Measurements from ENCODE around the gene LRRC3.

LRRC3 gene

GRCh38 chr21:44448651-44449131 is 6.6 kb upstream of the LRRC3 start:
- Histone ChIP-seq H4K20me1 (ENCODE audit: insufficient read depth, low read length) (no peaks in the 10 kb centered on the region), H3K79me2 (ENCODE audit: insufficient read depth, low read length) (no peaks in the 10 kb centered on the region), H3K4me3 (ENCODE audit: low read depth, low read length, poor library complexity, severe bottlenecking) (no peak overlapping the region), H3F3A (ENCODE audit: insufficient read depth, low read length) (no peaks in the 10 kb centered on the region), H3K4me1 (ENCODE audit: insufficient read depth, low read length, severe bottlenecking) (no peaks in the 10 kb centered on the region), H3K9me3 (ENCODE audit: low read length) (no peaks in the 10 kb centered on the region), H3K9me2 (ENCODE audit: low read depth, low read length) (no peaks in the 10 kb centered on the region), H3K9ac (ENCODE audit: low read length) (no peak overlapping the region), H3K27me3 (ENCODE audit: insufficient read depth, low read length) (0 out of 2 replicates have a peak, but pooled peaks cover 8% of the 10 kb centered on the region), H2AFZ (ENCODE audit: low read length) (no peak overlapping the region), H3K4me2 (ENCODE audit: low read length) (no peak overlapping the region), H3K27ac (ENCODE audit: low read depth, low read length, poor library complexity, severe bottlenecking) (no peak overlapping the region), H3K36me3 (ENCODE audit: insufficient read depth, low read length) (no peaks in the 10 kb centered on the region)
- TF ChIP-seq EZH2 (IDR thresholded peaks at IDR 0.05; ENCODE audit: borderline replicate concordance, low read length) = no peak
- TF ChIP-seq, protein P1, sequence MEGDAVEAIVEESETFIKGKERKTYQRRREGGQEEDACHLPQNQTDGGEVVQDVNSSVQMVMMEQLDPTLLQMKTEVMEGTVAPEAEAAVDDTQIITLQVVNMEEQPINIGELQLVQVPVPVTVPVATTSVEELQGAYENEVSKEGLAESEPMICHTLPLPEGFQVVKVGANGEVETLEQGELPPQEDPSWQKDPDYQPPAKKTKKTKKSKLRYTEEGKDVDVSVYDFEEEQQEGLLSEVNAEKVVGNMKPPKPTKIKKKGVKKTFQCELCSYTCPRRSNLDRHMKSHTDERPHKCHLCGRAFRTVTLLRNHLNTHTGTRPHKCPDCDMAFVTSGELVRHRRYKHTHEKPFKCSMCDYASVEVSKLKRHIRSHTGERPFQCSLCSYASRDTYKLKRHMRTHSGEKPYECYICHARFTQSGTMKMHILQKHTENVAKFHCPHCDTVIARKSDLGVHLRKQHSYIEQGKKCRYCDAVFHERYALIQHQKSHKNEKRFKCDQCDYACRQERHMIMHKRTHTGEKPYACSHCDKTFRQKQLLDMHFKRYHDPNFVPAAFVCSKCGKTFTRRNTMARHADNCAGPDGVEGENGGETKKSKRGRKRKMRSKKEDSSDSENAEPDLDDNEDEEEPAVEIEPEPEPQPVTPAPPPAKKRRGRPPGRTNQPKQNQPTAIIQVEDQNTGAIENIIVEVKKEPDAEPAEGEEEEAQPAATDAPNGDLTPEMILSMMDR (IDR thresholded peaks at IDR 0.05; ENCODE audit: low read length) = no peak

DNA sequence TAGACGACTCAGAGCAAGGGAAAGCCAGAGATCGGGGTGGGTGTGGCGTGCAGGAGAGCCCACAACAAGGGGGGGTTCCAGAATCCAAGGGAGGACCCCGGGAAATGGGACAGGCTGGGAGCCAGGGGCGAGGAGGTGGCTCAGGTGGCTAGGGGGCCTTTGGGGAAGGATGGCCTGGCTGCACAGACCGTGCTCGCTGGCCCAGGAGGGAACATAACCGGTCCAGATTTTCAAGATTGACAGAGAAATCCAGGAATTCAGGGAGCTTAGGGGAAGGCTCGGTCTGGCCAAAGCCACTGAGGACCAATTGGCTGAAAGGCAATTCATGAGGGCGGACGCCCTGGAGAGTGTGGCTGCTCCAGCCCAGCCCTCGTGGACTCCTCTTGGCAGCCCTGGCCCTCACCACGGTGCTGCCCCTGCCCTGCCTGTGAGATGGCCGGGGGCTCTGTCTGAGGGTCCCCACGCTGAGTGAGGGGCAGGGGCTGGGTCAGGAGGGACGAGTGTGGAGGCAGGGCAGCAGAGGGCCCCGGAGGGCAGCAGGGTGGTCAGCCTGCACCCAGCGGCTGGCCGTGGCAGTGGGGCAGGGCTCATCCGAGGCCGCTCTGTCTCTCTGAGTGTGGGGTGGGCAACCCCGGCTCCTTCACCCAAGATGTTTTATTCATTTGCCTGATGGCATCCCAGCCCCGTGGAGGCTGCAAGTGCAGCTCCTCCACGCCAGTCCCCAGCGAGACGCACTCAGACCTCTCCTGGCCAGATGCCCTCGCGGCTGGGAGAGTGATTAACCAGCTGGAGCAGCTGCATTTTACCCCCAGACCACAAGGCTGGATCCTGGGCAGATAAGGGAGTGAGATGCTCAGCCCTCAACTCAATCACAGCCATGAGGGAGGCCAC is 5.6 kb upstream of the LRRC3 start:
- Histone ChIP-seq H3F3A (ENCODE audit: insufficient read depth, low read length) (no peaks in the 10 kb centered on the region), H3K9ac (ENCODE audit: low read length) (no peak overlapping the region), H2AFZ (ENCODE audit: low read length) (no peak overlapping the region), H3K9me2 (ENCODE audit: low read depth, low read length) (no peaks in the 10 kb centered on the region), H3K4me1 (ENCODE audit: insufficient read depth, low read length, severe bottlenecking) (no peaks in the 10 kb centered on the region), H3K79me2 (ENCODE audit: insufficient read depth, low read length) (no peaks in the 10 kb centered on the region), H3K36me3 (ENCODE audit: insufficient read depth, low read length) (no peaks in the 10 kb centered on the region), H3K4me2 (ENCODE audit: low read length) (no peak overlapping the region), H3K27me3 (ENCODE audit: insufficient read depth, low read length) (0 out of 2 replicates have a peak, but pooled peaks cover 8% of the 10 kb centered on the region), H3K9me3 (ENCODE audit: low read length) (peaks cover 6% of the 10 kb centered on the region; the same call in 1 of the 2 replicates), H4K20me1 (ENCODE audit: insufficient read depth, low read length) (no peaks in the 10 kb centered on the region), H3K27ac (ENCODE audit: low read depth, low read length, poor library complexity, severe bottlenecking) (no peak overlapping the region), H3K4me3 (ENCODE audit: low read depth, low read length, poor library complexity, severe bottlenecking) (no peak overlapping the region)
- TF ChIP-seq, protein P1 (IDR thresholded peaks at IDR 0.05; ENCODE audit: low read length) = no peak
- no peak for TF ChIP-seq EZH2 (IDR thresholded peaks at IDR 0.05; ENCODE audit: borderline replicate concordance, low read length)

- no peaks in the 10 kb centered on the region for H3K9me2 ChIP-seq (ENCODE audit: low read depth, low read length)
These were observed 4.9 kb upstream of the LRRC3 start for GRCh38 chr21:44450402-44450801.

More at GRCh38 chr21:44450402-44450801, 4.9 kb upstream of the LRRC3 start:
- H3K27me3 ChIP-seq (ENCODE audit: insufficient read depth, low read length) = 0 out of 2 replicates have a peak, but pooled peaks cover 8% of the 10 kb centered on the region
- no peak overlapping the region for H3K27ac ChIP-seq (ENCODE audit: low read depth, low read length, poor library complexity, severe bottlenecking)
- TF ChIP-seq, protein P1 (IDR thresholded peaks at IDR 0.05; ENCODE audit: low read length) = no peak
- TF ChIP-seq EZH2 (IDR thresholded peaks at IDR 0.05; ENCODE audit: borderline replicate concordance, low read length) = no peak
- no peak overlapping the region for H3K9ac ChIP-seq (ENCODE audit: low read length)
- H3K79me2 ChIP-seq (ENCODE audit: insufficient read depth, low read length) = no peaks in the 10 kb centered on the region
- no peaks in the 10 kb centered on the region for H4K20me1 ChIP-seq (ENCODE audit: insufficient read depth, low read length)
- no peak overlapping the region for H2AFZ ChIP-seq (ENCODE audit: low read length)
- H3K4me1 ChIP-seq (ENCODE audit: insufficient read depth, low read length, severe bottlenecking) = no peaks in the 10 kb centered on the region
- no peak overlapping the region for H3K4me3 ChIP-seq (ENCODE audit: low read depth, low read length, poor library complexity, severe bottlenecking)
- no peaks in the 10 kb centered on the region for H3K36me3 ChIP-seq (ENCODE audit: insufficient read depth, low read length)
- H3F3A ChIP-seq (ENCODE audit: insufficient read depth, low read length) = no peaks in the 10 kb centered on the region
- no peak overlapping the region for H3K4me2 ChIP-seq (ENCODE audit: low read length)
- H3K9me3 ChIP-seq (ENCODE audit: low read length) = peaks cover 6% of the 10 kb centered on the region; the same call in 1 of the 2 replicates
